HFF-Myc (cell line): ENCODE measurements around the gene SHTN1.

Experiments
- DNase-seq: peaks from one replicate; pipeline ENCODE4 v3.0.0-alpha.2; 2011; ENCODE audit warnings: low read depth; ENCODE audit errors: extremely low read depth
- H3K4me3 ChIP-seq: replicated peaks from 2 replicates; pipeline ENCODE4 v1.5.1; 2011; ENCODE audit warnings: low read depth, mild to moderate bottlenecking, control low read depth, low read length
- TF ChIP-seq, protein P1 (sequence below): IDR thresholded peaks from 2 replicates; pipeline ENCODE4 v1.5.1; 2012; ENCODE audit warnings: mild to moderate bottlenecking, low read depth, low read length, control low read depth; ENCODE audit errors: missing control alignments

SHTN1 gene

DNA sequence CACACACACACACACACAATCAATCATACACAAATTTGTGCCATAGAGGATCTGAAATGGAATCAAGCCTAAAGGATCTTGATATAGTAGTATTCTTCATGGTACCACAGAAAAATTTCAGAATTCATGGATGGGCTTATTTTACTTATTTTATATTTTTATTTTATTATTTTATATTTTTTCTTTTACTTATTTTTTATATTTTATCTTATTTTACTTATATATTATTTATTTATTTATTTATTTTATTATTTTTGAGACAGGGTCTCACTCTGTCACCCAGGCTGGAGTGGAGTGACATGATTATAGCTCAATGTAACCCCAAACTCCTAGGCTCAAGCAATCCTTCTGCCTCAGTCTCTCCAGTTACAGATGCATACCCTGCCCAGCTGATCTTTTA, 16.7 kb downstream of the SHTN1 start:
- no peak overlapping the region for H3K4me3 ChIP-seq
- TF ChIP-seq, protein P1, sequence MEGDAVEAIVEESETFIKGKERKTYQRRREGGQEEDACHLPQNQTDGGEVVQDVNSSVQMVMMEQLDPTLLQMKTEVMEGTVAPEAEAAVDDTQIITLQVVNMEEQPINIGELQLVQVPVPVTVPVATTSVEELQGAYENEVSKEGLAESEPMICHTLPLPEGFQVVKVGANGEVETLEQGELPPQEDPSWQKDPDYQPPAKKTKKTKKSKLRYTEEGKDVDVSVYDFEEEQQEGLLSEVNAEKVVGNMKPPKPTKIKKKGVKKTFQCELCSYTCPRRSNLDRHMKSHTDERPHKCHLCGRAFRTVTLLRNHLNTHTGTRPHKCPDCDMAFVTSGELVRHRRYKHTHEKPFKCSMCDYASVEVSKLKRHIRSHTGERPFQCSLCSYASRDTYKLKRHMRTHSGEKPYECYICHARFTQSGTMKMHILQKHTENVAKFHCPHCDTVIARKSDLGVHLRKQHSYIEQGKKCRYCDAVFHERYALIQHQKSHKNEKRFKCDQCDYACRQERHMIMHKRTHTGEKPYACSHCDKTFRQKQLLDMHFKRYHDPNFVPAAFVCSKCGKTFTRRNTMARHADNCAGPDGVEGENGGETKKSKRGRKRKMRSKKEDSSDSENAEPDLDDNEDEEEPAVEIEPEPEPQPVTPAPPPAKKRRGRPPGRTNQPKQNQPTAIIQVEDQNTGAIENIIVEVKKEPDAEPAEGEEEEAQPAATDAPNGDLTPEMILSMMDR = no peak

DNA sequence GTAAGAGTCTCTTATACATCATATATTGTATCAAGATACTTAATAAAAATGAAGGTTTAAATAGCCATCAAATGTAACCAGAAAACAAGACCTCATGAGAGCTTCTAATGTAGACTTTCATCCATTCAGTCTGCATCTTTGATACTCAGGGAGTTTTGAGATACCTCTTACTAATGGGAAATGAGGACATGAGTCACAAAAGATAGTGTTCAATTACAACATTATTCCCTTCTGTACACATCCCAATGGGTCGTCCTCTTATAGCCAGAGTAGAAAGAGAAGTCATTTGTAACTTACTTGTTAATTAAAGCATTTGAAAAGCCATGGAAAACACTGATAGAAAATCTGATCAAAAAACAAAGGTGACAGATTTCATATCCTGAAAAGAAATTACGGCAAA, 19.4 kb downstream of the SHTN1 start:
- TF ChIP-seq, protein P1 = no peak
- no peak overlapping the region for H3K4me3 ChIP-seq
- no peak for DNase-seq

More for the DNA sequence above, 16.7 kb downstream of the SHTN1 start:
- DNase-seq = no peak

DNA sequence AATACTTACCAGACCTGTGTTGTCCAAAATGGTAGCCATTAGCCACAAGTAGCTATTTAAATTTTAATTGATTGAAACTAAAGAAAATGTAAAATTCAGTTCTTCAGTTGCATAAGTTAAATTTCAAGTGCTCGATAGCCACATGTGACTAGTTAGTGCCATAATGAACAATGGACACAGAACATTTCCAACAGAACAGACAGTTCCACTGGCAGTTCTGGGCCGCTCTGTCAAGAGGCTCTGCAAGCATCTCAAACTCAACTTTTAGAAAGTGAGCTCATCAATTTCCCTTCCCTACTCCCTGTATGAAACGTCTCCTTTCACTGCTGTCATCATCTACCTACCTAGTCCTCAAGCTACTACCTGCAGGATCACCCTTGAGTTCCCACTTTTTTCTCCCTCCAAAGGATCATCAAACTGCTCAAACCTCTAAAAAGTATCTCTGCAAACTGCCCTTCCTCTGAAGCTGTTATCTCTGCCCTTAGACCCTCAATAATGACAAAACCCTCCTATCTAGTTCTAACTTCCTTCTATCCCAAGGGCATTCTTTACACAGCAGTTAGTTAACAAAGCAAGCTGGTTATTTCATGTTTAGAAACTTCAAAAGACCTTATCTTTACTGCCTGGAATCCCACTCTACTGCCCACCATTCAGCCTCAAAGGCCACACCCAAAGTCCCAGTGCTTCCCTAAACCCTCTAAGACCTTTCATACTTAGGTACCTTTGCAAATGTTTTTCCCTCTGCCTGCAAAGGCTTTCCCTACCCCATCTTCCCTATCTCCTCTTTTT, 20.6 kb downstream of the SHTN1 start:
- TF ChIP-seq, protein P1 = no peak
- H3K4me3 ChIP-seq = no peak overlapping the region
- no peak for DNase-seq

DNA sequence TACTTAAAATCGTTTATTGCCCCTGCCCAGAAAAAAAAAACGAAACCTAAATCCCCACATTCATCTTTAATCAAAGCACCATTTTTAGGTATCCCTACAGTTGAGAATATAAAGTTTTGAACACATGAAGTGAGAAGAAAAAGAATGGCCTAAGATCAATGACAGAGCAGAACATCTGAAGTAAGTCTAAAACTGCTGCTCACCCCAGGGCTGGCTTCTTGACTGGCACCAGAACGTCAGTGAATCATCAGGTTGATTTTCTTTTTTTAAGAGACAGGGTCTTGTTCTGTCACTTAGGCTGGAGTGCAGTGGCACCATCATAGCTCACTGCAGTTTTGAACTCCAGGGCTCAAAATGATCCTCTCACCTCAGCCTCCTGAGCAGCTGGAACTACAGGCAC, 24.9 kb downstream of the SHTN1 start:
- no peak overlapping the region for H3K4me3 ChIP-seq
- no peak for DNase-seq
- TF ChIP-seq, protein P1 = no peak

DNA sequence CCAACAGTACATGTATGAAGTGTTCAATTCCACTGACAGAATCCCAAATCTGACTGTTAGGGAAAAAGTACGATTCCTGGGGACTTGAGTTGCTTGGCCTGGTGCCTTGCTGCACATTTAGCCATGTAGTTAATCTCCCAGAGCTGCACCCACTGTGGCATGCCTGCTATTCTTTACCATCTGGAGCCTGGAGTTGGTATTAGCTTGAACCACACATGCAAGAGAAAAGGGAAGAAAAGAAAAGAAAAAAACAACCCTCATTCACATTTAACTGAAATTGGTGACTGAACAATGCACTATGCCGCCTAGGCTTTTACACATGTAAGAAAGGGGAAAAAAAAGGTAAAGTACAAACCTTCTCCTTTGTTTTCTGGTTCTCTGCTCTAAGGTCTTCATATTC, 26.1 kb downstream of the SHTN1 start:
- no peak for DNase-seq
- H3K4me3 ChIP-seq = no peak overlapping the region
- TF ChIP-seq, protein P1 = no peak

DNA sequence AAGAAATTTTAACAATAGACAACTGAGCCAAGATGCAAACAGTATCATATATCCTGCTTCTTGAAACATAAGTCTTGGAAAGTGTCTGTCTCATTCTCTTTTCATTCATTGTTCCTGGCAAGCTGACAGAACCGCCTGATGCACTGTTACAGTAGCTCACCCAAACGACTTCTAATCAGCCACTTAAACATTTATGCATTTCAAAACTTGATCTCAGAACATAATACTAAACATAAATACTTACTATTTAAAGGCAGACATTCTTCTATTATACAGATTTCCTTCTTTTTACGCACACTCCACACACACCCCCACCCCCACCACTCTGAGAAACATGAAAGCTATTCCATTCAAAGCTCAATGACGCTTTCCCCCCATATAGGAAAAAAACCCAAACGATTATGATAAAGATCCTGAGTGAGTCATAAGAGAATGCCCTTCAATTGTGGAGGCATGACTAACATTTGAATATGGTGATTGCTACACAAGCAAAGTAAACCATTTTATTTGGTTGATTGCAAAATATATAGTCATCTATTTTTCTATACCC, 30.5 kb downstream of the SHTN1 start:
- no peak overlapping the region for H3K4me3 ChIP-seq
- DNase-seq = peak; percentile 26
- TF ChIP-seq, protein P1 = no peak

DNA sequence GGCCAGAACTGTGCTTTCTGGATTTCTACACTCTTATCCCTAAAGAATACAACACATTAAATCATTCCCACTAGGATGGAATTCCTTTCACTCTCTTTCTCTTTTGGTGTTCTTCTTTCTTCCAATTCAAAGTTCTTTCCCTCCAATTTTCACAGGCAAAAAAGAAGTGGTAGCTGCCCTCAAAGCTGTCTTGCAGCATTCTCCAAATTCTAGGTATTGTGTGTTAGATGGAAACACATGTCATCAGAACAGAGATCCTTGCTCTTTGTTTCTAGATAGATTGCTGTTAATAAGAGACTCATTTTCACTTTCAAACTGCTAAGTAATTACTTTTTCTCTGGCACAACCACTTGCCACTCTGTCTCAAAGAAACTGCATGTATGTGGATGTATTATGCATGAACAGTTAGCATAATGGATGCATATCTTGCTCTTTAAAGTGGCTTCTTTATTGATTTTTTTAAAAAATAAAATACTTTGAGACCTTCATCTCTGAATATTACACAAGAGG, 31.0 kb downstream of the SHTN1 start:
- TF ChIP-seq, protein P1 = no peak
- H3K4me3 ChIP-seq = no peak overlapping the region
- no peak for DNase-seq
